SK-N-SH (cell line): ENCODE measurements around the gene DLG2. TPM values are rescaled to one million over a fixed set of nuclear protein-coding genes. Genes with fewer than 3 reads are reported as not detected.

ENCODE experiments used
- CTCF ChIA-PET: fragments of 300-600, 350-600 bp; formaldehyde crosslinking; extraction: SDS; loops from one replicate; lab custom pipeline; 2021; lab: Yijun Ruan, JAX
- POLR2A ChIA-PET: fragments of 350-600 bp; sonication (Branson Sonifier 250); formaldehyde crosslinking; extraction: SDS; loops from one replicate; lab custom pipeline; 2020; ENCODE audit warnings: antibody characterized with exemption, inconsistent platforms; lab: Yijun Ruan, JAX
- DNase-seq: peaks from one replicate; pipeline ENCODE4 v3.0.0; 2012
- H2AFZ ChIP-seq: fragments of 200-600 bp; sonication (generic); 2 replicates; pipeline ENCODE4 v1.8.1; 2016; ENCODE audit warnings: antibody characterized with exemption, mild to moderate bottlenecking, low read depth
- H3F3A ChIP-seq: fragments of 200-600 bp; sonication (generic); replicated peaks from 2 replicates; pipeline ENCODE3; 2016; ENCODE audit warnings: antibody characterized with exemption, mild to moderate bottlenecking; ENCODE audit not compliant: insufficient read depth
- H3K27ac ChIP-seq, 2 experiments: fragments of 200-500 bp in 1 of 2; fragments of 200-600 bp in 1 of 2; sonication (Bioruptor generic) in 1 of 2; sonication (generic), shearing (Covaris generic) in 1 of 2; 2 replicates each; pipeline versions ENCODE4 v1.5.1 to v1.6.1; 2014 to 2016; ENCODE audit warnings: low read depth in 2 of 2, inconsistent platforms in 1 of 2, low read length in 1 of 2, mild to moderate bottlenecking in 1 of 2, mixed read lengths in 1 of 2
- H3K27me3 ChIP-seq: fragments of 200-600 bp; sonication (generic), shearing (Covaris generic); 2 replicates; pipeline ENCODE4 v1.6.1; 2016; ENCODE audit warnings: mixed run types; ENCODE audit not compliant: insufficient read depth
- H3K36me3 ChIP-seq, 2 experiments: fragments of 200-500 bp in 1 of 2; fragments of 200-600 bp in 1 of 2; sonication (Bioruptor generic) in 1 of 2; sonication (generic) in 1 of 2; replicated peaks in 1 of 2; 2 replicates each; pipeline versions ENCODE3 to v1.5.1; 2014 to 2016; ENCODE audit warnings: low read length in 1 of 2, mild to moderate bottlenecking in 1 of 2; ENCODE audit not compliant: insufficient read depth in 2 of 2, control insufficient read depth in 1 of 2
- H3K4me1 ChIP-seq, 2 experiments: fragments of 200-500 bp in 1 of 2; fragments of 200-600 bp in 1 of 2; sonication (Bioruptor generic) in 1 of 2; sonication (generic), shearing (Covaris generic) in 1 of 2; 2 replicates each; pipeline versions ENCODE4 v1.5.1 to v1.6.1; 2014 to 2016; ENCODE audit warnings: low read depth in 1 of 2, low read length in 1 of 2, mixed run types in 1 of 2; ENCODE audit not compliant: insufficient read depth in 2 of 2, control insufficient read depth in 1 of 2
- H3K4me2 ChIP-seq: fragments of 200-600 bp; sonication (generic), shearing (Covaris generic); 2 replicates; pipeline ENCODE4 v1.6.1; 2017; ENCODE audit warnings: mixed run types
- H3K4me3 ChIP-seq, 2 experiments: fragments of 200-500 bp in 1 of 2; fragments of 200-600 bp in 1 of 2; sonication (Bioruptor generic) in 1 of 2; sonication (generic), shearing (Covaris generic) in 1 of 2; 2 replicates each; pipeline versions ENCODE4 v1.5.1 to v1.8.1; 2014 to 2016; ENCODE audit warnings: low read depth in 2 of 2, inconsistent platforms in 1 of 2, low read length in 1 of 2, mild to moderate bottlenecking in 1 of 2, mixed read lengths in 1 of 2, moderate library complexity in 1 of 2
- H3K79me2 ChIP-seq: fragments of 200-600 bp; sonication (generic); 2 replicates; pipeline ENCODE4 v1.8.1; 2017; ENCODE audit warnings: mild to moderate bottlenecking; ENCODE audit not compliant: insufficient read depth
- H3K9ac ChIP-seq: fragments of 200-600 bp; sonication (generic); 2 replicates; pipeline ENCODE4 v1.6.1; 2017; ENCODE audit warnings: mixed run types
- H3K9me2 ChIP-seq: fragments of 200-600 bp; sonication (generic); 2 replicates; pipeline ENCODE4 v1.6.1; 2017; ENCODE audit warnings: mixed run types
- H3K9me3 ChIP-seq: fragments of 200-600 bp; sonication (generic); 2 replicates; pipeline ENCODE4 v1.6.1; 2017; ENCODE audit warnings: mixed run types, mild to moderate bottlenecking, moderate library complexity
- H4K20me1 ChIP-seq: fragments of 200-600 bp; sonication (generic); 2 replicates; pipeline ENCODE4 v1.6.1; 2017; ENCODE audit warnings: mild to moderate bottlenecking, mixed run types; ENCODE audit not compliant: insufficient read depth
- CHD2 ChIP-seq: fragments of 150-350 bp; IDR thresholded peaks from 2 replicates; pipeline ENCODE4 v1.6.1; 2018; ENCODE audit warnings: low read length; ENCODE audit not compliant: partially characterized antibody
- EP300 ChIP-seq, 2 experiments: IDR thresholded peaks; 2 replicates each; pipeline versions ENCODE4 v1.4.0 to v1.6.1; 2012; ENCODE audit warnings: borderline replicate concordance in 1 of 2, low read depth in 1 of 2, low read length in 1 of 2
- EZH2phosphoT487 ChIP-seq: fragments of 200-600 bp; sonication (generic); IDR thresholded peaks from 2 replicates; pipeline ENCODE4 v1.6.1; 2017; ENCODE audit warnings: low read depth, mixed run types, mild to moderate bottlenecking, antibody characterized with exemption, moderate library complexity, borderline replicate concordance
- FOSL2 ChIP-seq: IDR thresholded peaks from 2 replicates; pipeline ENCODE4 v1.4.0; 2012; ENCODE audit warnings: low read depth, mild to moderate bottlenecking, moderate library complexity, borderline replicate concordance
- FOXJ3 ChIP-seq: sonication (generic); formaldehyde crosslinking; IDR thresholded peaks from 2 replicates; pipeline ENCODE4 v1.5.1; 2020; ENCODE audit warnings: mild to moderate bottlenecking, missing genetic modification reagents
- FOXM1 ChIP-seq: IDR thresholded peaks from 2 replicates; pipeline ENCODE4 v1.4.0; 2012; ENCODE audit warnings: low read depth, mild to moderate bottlenecking
- GABPA ChIP-seq: IDR thresholded peaks from 2 replicates; pipeline ENCODE4 v1.4.0; 2012; ENCODE audit warnings: low read depth, mild to moderate bottlenecking
- GATA2 ChIP-seq: sonication (generic); formaldehyde crosslinking; IDR thresholded peaks from 2 replicates; pipeline ENCODE4 v1.5.0; 2020; ENCODE audit warnings: mild to moderate bottlenecking, missing genetic modification reagents
- MAX ChIP-seq: IDR thresholded peaks from 2 replicates; pipeline ENCODE4 v1.4.0; 2012; ENCODE audit warnings: low read depth
- MEF2A ChIP-seq: IDR thresholded peaks from 2 replicates; pipeline ENCODE4 v1.4.0; 2012; ENCODE audit warnings: low read depth, borderline replicate concordance
- MXI1 ChIP-seq: IDR thresholded peaks from 2 replicates; pipeline ENCODE4 v1.6.1; 2012; ENCODE audit warnings: mild to moderate bottlenecking, low read depth, low read length, improper control_type of control experiment
- RFX5 ChIP-seq: IDR thresholded peaks from 2 replicates; pipeline ENCODE4 v1.6.1; 2012; ENCODE audit warnings: mild to moderate bottlenecking, improper control_type of control experiment, low read length
- RXRA ChIP-seq: IDR thresholded peaks from 2 replicates; pipeline ENCODE4 v1.4.0; 2012; ENCODE audit warnings: low read depth, mild to moderate bottlenecking, borderline replicate concordance
- SMC3 ChIP-seq: IDR thresholded peaks from 2 replicates; pipeline ENCODE4 v1.6.1; 2012; ENCODE audit warnings: low read depth, low read length, improper control_type of control experiment
- TAF1 ChIP-seq: IDR thresholded peaks from 2 replicates; pipeline ENCODE4 v1.6.1; 2012; ENCODE audit warnings: low read depth, mild to moderate bottlenecking, low read length, moderate library complexity, borderline replicate concordance
- TEAD4 ChIP-seq: IDR thresholded peaks from 2 replicates; pipeline ENCODE4 v1.4.0; 2012; ENCODE audit warnings: mild to moderate bottlenecking, borderline replicate concordance; ENCODE audit not compliant: insufficient read depth
- USF1 ChIP-seq: IDR thresholded peaks from 2 replicates; pipeline ENCODE4 v1.4.0; 2012; ENCODE audit warnings: low read depth, borderline replicate concordance
- WGBS: methylation state at CpG from one replicate; pipeline ENCODE4 v1.1.6; 2017; ENCODE audit warnings: low lambda C conversion rate; 5-methylcytosine and 5-hydroxymethylcytosine counted together
- polyA plus RNA-seq, 3 experiments: library from polyadenylated mRNA; depleted of rRNA; stranded (reverse); fragments of >200 nt; gene quantifications; 2 replicates each; pipeline ENCODE4 v1.2.3, GENCODE V29; 2012
- TF ChIP-seq, protein P1 (sequence below): IDR thresholded peaks from 2 replicates; pipeline ENCODE4 v1.4.0; 2012; ENCODE audit warnings: low read depth, borderline replicate concordance

DLG2 gene
- polyA plus RNA-seq, 1 of the 3 experiments (the other 2 are of a cell fraction), result 0.21 TPM

DNA sequence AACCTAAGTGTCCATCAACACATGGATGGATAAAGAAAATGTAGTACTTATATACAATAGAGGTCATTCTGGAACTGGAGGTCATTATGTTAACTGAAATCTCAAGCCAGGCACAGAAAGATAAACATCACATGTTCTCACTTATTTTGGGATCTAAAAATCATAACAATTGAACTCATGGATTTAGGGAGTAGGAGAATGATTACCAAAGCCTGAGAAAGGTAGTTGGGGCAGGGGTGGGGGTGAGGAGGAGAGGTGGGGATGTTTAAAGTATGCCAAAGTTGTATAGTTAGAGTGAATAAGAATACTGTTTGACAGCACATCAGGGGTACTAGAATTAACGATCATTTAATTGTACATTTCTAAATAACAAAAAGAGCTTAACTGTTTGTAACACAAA lies 1112.7 kb downstream of the DLG2 start:
- Histone ChIP-seq H3K4me2 (no peak overlapping the region), H4K20me1 (no peaks in the 10 kb centered on the region), H3K4me3 (no peak overlapping the region), H3K27ac (no peak overlapping the region), H2AFZ (no peak overlapping the region), H3K27me3 (no peaks in the 10 kb centered on the region), H3K9me3 (no peaks in the 10 kb centered on the region; the same call in 1 of the 2 replicates), H3K79me2 (no peaks in the 10 kb centered on the region), H3F3A (no peaks in the 10 kb centered on the region), H3K9me2 (no peaks in the 10 kb centered on the region; the same call in 1 of the 2 replicates), H3K4me1 (peaks cover 0 to 14% of the 10 kb centered on the region in 2 experiments; a peak in 3 of 4 replicates), H3K9ac (no peak overlapping the region), H3K36me3 (no peaks in the 10 kb centered on the region)
- 70% methylated on average over 1 of the region's 1 CpG for WGBS
- ChIA-PET POLR2A (no interaction called here), CTCF (interaction anchor here (0.9 kb wide), 1 partner anchor 117 kb away, joined by 3 read pairs; no protein-coding TSS in a partner anchor)
- no peak for DNase-seq
- no peak for TF ChIP-seq USF1
- no peak for TF ChIP-seq FOXJ3
- no peak for TF ChIP-seq MEF2A

GRCh38 chr11:84503503-84503902 lies 1123.6 kb downstream of the DLG2 start:
- POLR2A ChIA-PET, result no interaction called here
- no peaks in the 10 kb centered on the region for H3K79me2 ChIP-seq
- H4K20me1 ChIP-seq, result no peaks in the 10 kb centered on the region
- no peak overlapping the region for H3K27ac ChIP-seq
- CTCF ChIA-PET, result interaction anchor here (0.9 to 2.0 kb wide), 2 partner anchors 106 to 107 kb away, joined by 3 to 6 read pairs; no protein-coding TSS in a partner anchor
- TF ChIP-seq TEAD4 (no peak), RFX5 (no peak), MXI1 (no peak), SMC3 (no peak), TAF1 (no peak), MAX (no peak), EZH2phosphoT487 (no peak), GABPA (no peak), FOSL2 (no peak), GATA2 (CRISPR knock-in tag) (no peak), RXRA (no peak), FOXM1 (no peak), CHD2 (no peak), EP300 (IDR thresholded peaks at IDR 0.05; ENCODE audit: borderline replicate concordance in 1 of 2, low read depth in 1 of 2, low read length in 1 of 2) (no peak)
- TF ChIP-seq, protein P1, sequence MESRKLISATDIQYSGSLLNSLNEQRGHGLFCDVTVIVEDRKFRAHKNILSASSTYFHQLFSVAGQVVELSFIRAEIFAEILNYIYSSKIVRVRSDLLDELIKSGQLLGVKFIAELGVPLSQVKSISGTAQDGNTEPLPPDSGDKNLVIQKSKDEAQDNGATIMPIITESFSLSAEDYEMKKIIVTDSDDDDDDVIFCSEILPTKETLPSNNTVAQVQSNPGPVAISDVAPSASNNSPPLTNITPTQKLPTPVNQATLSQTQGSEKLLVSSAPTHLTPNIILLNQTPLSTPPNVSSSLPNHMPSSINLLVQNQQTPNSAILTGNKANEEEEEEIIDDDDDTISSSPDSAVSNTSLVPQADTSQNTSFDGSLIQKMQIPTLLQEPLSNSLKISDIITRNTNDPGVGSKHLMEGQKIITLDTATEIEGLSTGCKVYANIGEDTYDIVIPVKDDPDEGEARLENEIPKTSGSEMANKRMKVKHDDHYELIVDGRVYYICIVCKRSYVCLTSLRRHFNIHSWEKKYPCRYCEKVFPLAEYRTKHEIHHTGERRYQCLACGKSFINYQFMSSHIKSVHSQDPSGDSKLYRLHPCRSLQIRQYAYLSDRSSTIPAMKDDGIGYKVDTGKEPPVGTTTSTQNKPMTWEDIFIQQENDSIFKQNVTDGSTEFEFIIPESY, result no peak
- TF ChIP-seq, all 33 proteins: peak for 0
- DNase-seq, result no peak
- peaks cover 5% of the 10 kb centered on the region for H3F3A ChIP-seq
- H3K27me3 ChIP-seq, result no peaks in the 10 kb centered on the region
- 43% methylated on average over 1 of the region's 1 CpG for WGBS
- no peaks in the 10 kb centered on the region for H3K9me3 ChIP-seq
- no peak overlapping the region for H2AFZ ChIP-seq
- no peak overlapping the region for H3K4me2 ChIP-seq
- H3K36me3 ChIP-seq, result no peaks in the 10 kb centered on the region
- H3K9me2 ChIP-seq, result no peaks in the 10 kb centered on the region
- H3K9ac ChIP-seq, result no peak overlapping the region
- H3K4me3 ChIP-seq, result no peak overlapping the region
- H3K4me1 ChIP-seq, result peaks cover 0 to 6% of the 10 kb centered on the region in 2 experiments; a peak in 1 of 4 replicates
